Left cardiac atrium (tissue), 4 donors: ENCODE data around the gene SMCP. TPM values are rescaled to one million over a fixed set of nuclear protein-coding genes. Genes with fewer than 3 reads are reported as not detected.
A peak's percentile ranks its signal among the peaks of the same experiment; 100 is the strongest.

Experiments used
- ATAC-seq, 2 donors: fragments of 200-7000 bp; cut with Tn5 transposase; one replicate each; pipeline ENCODE4 v1.9.1; 2020; ENCODE audit warnings: mild to moderate bottlenecking in 2 of 2, moderate library complexity in 2 of 2
- DNase-seq: peaks from one replicate; pipeline ENCODE4 v3.0.0-alpha.2; 2020
- intact Hi-C, 2 donors: fragments of 100-400 bp; cut with DNase I; formaldehyde crosslinking; loops; one replicate each; pipeline versions ENCODE4 v1.14.1 to v1.15.1; 2022 to 2023
- total RNA-seq, 2 donors: library from RNA; stranded (reverse); fragmentation: NEBNext Ultra II Directional; extraction: Animal tissue kit (Norgen Biotek cat#: 25700); gene quantifications; one replicate each; pipeline ENCODE4 v1.2.1, GENCODE V29; 2021
- donor health status: DM: no; HTN: yes; CAD: no.
- donor health status: DM: no; HTN: yes; CAD: no; lungs with severe emphysema.
- donor health status: DM: yes; HTN: yes; CAD: no.
- donor health status: Dilated cardiomyopathy.

SMCP gene
- total RNA-seq, 2 donors from 2014 or later, result not detected

DNA sequence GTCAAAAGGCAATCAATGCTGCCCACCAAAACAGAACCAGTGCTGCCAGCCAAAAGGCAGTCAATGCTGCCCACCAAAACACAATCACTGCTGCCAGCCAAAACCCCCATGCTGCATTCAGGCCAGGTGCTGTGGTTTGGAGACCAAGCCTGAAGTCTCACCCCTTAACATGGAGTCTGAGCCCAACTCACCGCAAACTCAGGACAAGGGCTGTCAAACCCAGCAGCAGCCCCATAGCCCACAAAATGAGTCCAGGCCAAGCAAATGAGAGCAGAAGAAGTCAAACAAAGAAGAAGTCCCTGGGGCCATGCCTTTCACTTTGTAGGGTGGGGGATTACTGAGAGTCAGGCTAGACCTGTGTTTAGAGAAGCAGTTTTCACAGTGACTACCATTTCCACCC is 6.4 kb downstream of the SMCP start:
- DNase-seq (no peak), ATAC-seq (no peak)
- intact Hi-C loops, result no loop called here

DNA sequence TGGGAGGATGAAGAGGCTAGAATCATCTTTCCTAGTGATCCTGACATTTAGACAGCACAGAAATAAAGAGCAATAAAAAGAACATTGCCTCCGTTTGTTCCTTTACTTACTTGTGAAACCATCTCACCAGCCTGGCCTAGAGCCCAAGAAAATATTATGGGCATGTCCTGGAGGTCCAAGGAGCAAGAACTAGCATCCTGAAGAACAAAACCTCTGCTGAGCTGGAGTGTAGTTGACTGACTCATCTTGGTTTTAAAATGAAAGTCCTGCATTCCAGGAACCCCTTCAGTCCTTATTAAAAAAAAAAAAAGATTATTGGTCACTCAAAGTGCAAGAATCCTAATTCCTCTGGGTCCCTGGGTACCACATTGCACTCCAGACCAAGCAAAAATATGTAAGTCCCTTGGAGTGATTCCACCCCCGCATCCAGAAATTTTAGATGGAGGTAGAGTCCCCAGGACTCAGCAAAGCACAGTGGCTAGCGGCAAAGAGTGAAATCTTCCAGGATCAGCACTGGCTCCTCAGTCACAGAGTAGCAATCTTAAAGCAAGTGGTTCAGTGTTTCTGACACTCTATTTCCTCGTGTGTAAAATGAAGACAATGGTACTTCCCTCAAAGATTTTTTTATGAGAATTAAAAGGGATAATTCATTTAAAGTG is 7.0 kb downstream of the SMCP start:
- no peak for DNase-seq
- intact Hi-C loops, result no loop called here
- no peak for ATAC-seq

DNA sequence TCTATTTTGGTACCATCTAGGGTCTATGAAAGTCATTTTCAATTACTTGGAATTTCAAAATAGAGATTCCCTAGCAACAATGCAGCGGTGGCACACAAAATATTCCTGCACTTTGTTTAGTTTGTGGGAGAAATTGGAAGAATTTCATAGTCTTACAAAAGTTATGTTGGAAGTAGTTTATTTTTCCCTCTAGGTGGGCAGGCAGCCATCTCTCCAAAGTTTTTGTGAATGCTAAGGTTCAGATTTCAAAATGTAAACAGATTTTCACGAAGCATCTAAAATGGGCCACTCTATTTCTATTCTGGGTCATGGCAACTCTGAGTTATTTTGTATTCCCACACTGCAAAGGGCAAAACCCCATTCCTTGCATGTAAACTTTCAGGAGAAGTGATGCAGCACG is 8.0 kb downstream of the SMCP start:
- no peak for DNase-seq
- intact Hi-C loops, result no loop called here
- no peak for ATAC-seq

DNA sequence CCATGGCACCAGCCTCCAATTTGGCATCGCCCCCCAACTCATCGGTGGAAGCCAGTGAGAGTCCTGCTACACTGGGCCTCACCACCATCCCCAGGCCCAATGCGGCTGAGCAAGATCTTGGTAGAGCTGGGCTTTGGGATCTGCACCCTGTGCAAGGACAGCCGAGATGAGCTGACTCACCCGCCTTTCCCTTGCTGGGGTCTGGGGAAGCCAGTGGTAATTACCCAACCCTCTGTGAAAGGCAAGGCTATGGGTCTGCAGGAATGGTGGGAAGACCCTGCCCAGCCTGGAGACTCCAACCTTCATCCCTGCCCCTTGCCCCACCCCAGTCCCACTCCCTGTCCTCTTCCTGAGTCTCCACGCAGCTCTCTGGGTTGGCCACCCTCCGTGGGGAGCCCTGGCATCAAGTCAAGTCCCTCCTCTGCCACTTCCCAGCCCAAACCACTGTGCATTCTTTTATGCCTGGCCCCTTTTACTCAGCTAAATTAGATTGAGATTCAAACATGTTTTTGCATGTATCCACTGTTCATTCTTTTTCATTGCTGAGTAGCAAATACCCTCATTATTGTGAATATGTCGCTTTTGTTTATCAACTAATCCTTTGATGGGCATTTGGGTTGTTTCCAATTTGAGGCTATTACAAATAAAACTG is 8.8 kb downstream of the SMCP start:
- no peak for DNase-seq
- intact Hi-C loops, result no loop called here

DNA sequence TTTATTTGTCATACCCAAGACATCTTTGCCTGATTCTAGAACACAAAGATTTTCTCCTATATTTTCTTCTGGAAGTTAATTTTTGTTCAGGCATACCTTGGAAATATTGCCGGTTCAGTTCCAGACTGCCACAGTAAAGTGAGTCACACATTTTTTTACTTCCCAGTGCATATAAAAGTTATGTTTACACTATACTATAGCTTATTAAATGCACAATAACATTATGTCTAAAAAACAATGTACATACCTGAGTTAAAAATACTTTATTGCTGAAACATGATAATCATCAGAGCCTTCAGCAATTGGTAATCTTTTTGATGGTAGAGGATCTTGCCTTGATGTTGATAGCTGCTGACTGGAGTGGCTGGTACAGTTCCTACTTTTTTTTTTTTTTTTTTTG is 10.0 kb downstream of the SMCP start:
- ATAC-seq, result no peak
- no peak for DNase-seq
- intact Hi-C loops, result no loop called here

More for the DNA sequence above, 8.8 kb downstream of the SMCP start:
- no peak for ATAC-seq

DNA sequence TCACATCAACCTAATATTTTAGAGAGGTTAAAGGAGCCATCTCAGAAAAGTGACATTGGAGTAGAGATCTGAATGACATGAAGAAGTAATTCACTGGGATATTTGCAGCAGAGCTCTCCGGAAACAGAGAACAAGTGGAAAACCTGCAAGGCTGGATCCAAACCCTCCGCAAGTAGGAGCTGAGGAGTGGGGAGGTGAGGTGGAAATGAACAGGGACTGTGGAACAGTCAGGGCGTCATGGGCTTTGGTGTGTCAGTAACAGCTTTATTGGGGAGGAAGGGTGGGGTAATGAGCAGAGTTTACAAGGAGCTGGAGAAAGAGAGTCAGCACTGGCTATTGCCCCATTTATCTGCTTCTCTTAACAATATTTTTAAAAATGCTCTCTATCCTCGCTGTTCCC is 20.9 kb downstream of the SMCP start:
- intact Hi-C loops, result no loop called here
- DNase-seq (no peak), ATAC-seq (no peak)

DNA sequence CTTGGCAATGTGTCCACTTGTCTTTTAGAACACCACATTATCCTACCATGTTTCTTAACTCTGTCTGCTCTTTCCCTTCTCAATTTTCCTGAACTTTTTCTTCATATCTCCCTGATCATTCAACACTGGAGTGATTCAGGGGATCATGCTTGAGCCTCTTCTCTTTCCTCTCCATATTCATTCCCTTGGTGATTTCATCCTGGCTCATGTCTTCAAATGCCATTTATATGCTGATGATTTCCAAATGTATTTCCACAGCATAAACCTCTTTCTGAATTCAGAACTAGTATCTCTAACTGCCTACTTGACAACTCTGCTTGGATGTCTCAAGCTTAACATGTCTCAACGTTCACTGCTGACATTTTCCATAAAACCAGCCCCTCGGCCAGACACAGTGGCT is 21.8 kb downstream of the SMCP start:
- DNase-seq, result no peak
- intact Hi-C loops, result no loop called here
- ATAC-seq, result no peak

DNA sequence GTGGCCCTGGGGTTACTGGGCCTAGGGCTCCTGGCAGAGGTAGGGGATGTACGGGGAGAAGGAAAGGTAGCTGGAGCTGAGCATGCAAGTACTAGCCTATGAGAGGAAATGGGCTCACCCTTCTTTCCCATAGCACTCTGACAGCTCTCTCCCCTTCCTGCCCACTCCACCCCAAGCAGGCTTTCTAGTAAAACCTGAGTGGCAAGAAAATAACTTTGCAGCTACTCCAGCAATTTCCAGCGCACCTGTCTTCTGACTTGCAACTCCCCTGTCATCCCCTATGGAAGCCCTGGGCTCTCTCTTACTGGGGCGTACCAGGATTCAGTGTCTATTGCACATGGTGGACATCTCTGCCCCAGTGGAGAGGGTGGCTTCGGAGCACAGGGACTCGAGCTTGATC is 23.5 kb downstream of the SMCP start:
- DNase-seq, result no peak
- no peak for ATAC-seq
- intact Hi-C loops, result no loop called here

DNA sequence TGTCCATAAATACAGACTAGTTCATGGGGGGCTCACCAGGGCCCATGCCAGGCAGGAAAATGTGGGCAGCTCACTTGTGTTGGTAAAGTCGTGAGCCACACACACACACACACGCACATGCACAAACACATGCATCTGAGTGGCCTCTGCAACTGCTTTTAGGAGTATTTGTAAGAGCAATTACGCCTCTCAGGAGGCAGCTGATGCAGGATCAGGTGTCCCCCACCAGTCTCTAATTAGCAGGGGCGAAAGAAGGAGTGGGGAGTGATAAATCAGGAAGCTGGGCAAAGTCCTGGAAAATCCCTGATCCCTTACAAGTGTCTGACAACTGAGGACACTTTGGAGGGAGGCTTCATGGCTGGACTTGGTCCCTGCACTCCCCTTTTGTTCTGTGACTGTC is 24.5 kb downstream of the SMCP start:
- intact Hi-C loops, result no loop called here
- no peak for ATAC-seq

DNA sequence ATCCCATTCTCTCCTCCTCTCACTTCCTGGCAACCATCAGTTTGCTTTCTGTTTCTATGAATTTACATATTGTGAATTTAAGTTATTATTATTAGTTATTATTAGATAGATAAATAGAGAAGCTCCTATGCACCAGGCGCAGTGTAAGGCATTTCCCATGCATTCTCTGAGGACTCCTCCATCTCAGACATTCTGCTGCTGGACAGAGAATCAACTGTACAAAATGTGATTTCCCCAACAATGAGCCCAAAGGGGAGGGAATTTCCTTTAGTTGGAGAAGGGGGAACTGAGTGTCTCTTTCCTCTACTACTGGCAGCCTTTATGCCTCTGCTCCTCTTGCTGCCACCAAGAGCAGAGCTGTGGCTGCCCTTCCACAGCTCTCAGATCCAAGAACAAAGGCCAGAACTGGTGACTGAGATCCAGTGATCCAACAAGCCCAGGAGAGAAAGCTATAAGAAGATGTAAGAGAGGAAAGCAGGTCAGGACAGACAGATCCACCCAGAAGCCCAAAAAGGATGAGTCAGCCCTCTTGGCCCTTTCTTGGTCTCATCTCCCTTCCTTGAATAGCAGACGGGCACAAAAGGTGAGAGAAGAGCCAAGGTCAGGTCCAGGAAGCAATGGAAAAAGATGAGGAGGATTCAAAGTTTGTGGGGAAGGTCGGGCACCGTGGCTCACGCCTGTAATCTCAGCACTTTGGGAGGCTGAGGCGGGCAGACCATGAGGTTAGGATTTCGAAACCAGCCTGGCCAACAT is 26.7 kb downstream of the SMCP start:
- intact Hi-C loops, result no loop called here
- no peak for DNase-seq
- no peak for ATAC-seq

More for the DNA sequence above, 24.5 kb downstream of the SMCP start:
- no peak for DNase-seq

DNA sequence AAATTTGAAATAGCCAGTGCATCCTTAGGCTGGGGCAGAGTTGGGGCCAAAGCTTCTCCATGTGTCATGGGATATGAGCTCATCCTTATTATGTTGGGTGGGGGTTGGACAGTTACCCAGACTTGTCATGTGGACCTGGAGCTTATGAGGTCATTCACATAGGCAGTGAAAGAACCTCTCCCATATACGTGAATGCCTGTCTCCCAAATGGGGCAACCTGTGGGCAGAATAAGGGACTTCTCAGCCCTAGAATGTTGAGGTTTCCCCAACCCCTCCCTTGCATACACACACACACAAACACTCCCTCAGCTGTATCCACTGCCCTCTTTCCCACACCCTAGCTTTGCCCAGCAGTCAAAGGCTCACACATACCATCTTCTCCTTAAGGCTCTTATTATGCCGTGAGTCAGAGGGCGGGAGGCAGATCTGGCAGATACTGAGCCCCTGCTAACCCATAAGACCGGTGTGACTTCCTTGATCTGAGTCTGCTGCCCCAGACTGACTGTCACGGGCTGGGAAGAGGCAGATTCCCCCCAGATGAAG is 28.0 kb downstream of the SMCP start:
- ATAC-seq (peak in 1 of 2 donors; percentile 47), DNase-seq (no peak)
- intact Hi-C loops, result no loop called here

DNA sequence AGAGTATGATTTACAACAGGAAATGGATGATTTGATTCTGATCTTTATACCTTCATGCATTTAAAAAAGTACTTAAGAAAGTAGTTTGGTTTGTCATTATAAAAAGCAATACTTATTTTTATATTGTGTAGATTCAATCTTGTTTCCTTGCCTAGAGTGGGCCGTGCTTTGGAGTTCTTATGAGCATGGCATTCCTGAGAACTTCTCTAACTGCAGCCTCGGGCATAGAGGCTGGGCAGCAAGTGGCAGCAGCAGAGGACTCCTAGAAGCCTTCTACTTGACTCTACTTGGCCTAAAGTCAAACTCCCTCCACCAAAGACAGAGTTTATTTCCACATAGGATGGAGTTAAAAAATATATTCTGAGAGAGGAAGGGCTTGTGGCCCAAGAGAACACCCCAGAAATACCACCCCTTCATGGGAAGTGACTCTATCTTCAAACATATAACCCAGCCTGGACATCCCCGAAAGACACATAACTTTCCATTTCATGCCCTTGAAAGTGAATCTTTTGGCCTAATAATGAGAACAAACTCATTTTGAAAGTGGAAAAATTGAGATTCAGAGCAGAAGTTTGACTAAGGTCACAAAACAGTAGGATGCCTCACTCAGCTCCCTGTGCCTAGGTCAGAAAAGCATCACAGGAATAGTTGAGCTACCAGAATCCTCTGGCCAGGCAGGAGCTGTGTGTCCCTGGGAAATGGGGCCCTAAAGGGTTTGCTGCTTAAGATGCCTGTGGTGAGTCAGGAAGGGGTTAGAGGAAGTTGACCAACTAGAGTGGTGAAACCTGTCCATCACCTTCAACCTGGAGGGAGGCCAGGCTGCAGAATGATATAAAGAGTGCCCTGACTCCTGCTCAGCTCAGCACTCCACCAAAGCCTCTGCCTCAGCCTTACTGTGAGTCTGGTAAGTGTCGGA is 29.8 kb downstream of the SMCP start, which contains the start of gene IVL:
IVL (plus strand) TSS at position 861 of the 916 bp plus-strand sequence. CDS start 1,252 bp downstream, outside the sequence.
- ATAC-seq (no peak), DNase-seq (no peak)
- intact Hi-C loops, result no loop called here

DNA sequence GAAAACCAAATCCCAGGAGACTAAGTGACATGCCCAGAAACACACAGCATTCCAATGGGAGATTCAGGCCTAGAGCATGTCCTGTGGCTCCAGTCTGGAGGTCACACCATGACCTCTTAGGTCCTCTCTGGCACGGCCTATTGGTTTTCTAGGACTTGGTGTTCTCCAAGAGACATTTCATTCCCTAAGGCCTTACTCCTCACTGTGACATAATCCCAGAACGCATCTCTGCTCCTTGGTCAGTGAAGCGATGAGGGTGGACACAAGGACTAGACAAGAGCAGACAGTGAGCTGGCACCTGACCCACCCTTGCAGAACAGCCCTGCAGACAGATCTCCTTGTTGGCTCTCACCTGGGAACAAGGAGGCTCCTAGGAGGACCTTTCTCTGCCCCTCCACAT is 31.1 kb downstream of the SMCP start:
- ATAC-seq (no peak), DNase-seq (no peak)
- intact Hi-C loops, result no loop called here

DNA sequence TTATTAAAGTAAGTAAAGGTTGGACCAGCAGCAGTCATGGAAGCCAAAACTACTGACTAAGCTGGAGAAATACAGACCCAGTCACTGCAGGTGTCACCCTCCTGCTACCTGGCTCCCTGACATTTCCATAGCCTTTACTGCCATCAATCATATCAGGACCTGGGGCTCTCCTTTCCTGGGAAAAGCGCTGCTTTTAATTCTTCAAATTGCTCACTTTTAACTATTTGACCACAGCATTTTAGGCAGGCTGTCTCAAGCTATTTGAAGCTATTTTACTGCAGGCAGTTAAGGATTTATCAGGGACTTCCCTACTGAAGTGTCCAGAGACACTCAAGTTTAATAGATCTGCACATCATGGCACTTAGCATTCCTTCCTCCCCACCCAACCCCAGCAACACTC is 34.3 kb downstream of the SMCP start:
- DNase-seq (no peak), ATAC-seq (no peak)
- intact Hi-C loops, result no loop called here

DNA sequence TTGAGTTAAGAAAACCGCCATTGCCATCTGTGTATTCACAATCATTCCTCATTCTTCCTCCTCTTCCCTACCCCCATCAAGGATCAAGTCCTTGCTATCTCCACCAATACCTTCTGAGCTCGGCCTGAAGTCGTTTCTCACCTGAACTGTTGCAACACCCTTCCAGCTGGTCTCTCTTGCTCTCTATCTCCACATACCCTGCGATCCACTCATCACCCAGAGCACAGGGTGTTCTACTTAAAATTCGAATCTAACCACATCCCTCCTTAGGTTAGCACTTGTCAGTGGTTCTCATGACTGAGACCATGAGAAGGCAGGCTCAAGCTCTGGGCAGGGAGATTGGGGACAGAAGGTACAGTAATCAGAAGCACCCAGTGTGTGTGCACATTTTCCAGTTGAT is 34.8 kb downstream of the SMCP start:
- DNase-seq, result no peak
- ATAC-seq, result no peak
- intact Hi-C loops, result no loop called here

DNA sequence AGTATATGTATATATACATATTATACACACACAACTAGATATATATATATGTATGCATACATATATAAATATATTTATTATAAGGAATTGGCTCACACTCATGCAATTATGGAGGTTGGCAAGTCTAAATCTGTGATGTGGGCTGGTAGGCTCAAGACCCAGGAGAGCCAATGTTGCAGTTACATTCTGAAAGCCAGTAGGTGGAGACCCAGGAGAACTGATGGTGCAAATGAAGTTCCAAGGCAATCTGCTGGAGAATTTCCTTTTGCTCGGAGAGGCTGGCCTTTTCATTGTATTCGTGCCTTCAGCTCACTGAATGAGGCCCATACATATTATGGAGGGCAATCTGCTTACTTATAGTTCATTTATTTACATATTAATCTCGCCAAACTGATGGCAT is 39.7 kb downstream of the SMCP start:
- ATAC-seq (peak in 1 of 2 donors; percentile 60), DNase-seq (no peak)
- intact Hi-C loops, result no loop called here

DNA sequence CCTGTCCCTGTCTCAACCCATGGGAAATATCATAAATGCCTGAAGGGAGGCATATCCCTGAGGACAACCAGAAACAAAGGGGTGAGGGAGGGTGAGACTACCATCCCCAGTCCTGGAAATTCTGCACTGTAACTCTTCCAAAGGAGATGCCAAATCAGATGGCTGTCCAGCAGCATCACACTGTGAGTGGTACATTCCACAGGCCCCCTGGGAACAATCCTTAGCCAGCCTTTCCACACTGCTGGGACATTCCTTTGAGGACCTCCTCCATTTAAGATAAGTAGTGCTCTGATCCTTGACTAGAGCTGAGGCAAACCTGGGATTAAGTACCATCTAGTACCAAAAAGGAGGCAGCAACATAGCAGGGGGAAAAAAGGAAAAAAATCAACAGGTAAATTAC is 40.9 kb downstream of the SMCP start:
- DNase-seq (no peak), ATAC-seq (no peak)
- intact Hi-C loops, result no loop called here

DNA sequence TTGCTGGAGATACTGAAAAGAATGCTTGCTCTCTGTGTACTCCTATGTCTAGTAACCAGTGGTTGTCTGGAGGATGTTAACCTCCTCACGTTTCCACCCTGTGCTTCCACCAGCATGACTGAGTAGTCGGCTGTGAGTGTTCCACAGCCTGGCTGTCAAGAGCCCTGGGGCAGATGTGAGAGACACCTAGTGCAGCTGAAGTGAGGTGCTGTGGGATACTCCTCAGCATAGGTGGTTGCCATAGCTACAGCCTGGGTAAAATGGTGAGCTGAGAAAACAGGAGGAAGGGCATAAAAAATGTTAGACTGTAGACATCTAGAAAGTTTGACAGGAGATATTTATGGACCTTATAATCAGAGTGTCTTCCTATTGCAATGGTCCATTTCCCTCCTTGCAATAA is 46.1 kb downstream of the SMCP start:
- DNase-seq, result no peak
- ATAC-seq, result no peak
- intact Hi-C loops, result no loop called here

DNA sequence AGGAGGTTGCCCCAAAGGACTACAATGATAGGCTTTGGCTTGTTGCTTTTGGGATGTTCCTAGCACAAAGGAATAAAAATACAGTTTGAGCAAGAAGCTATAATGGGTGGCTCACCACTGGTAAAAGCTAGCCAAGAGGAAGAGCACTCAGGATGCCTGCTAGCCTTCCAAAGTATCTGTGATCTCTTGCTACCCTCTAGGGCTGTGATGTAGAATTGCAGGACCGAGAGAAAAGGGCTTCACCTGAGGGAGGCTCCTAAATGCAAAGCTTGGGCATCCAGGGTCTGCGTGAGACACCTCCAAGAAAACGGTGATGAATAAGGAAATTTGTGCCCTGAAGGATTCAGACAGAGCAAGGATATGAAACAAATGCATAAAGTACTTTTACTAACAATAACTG is 48.0 kb downstream of the SMCP start:
- no peak for DNase-seq
- intact Hi-C loops, result no loop called here
- ATAC-seq, result no peak
